HG02973 (cell line): Measurements from ENCODE around the gene EMILIN1.
A peak's percentile ranks its signal among the peaks of the same experiment; 100 is the strongest.
"Not testable (repeated sequence)": the region's sequence is repeated elsewhere in the genome, so short reads cannot be mapped to it uniquely, and the experiment has no call there.

ENCODE experiments used
- ATAC-seq: cut with Tn5 transposase; IDR thresholded peaks from one replicate; pipeline ENCODE4 v1.9.1; 2021; ENCODE audit warnings: moderate library complexity; ENCODE audit not compliant: unreplicated experiment

The EMILIN1 gene

DNA sequence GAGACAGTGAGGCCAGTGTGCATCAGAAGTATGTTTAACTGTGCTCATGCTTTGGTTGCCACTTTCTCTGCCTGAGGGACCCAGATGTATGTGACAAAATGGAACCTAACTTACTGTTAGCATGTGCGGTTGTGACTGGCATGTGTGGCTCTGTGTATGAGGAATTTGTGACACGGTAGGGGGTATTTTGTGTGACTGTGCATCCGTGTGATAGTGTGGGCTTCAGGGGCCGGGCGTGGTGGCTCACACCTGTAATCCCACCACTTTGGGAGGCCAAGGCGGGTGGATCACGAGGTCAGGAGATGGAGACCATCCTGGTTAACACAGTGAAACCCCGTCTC is 40.9 kb downstream of the EMILIN1 start:
- ATAC-seq, result not testable (repeated sequence)

DNA sequence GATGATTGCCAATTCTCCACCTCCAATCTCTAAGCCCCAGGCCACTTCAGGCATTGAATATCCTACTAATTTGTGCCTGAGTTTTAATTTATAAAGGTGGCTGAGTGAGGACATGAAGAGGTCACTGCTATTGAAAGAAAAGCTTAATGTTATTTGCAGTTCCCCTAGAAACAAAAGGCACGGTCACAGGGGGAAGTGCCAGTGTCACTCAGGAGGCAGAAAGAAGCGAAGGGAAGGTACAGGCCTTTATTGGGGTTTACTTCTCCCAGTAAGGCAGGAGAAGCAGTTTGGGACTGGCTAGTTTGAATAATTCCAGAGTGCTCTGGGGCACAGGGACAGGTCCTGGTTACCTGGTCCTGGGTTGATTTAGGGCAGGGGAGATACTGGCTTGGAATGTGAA is 43.5 kb downstream of the EMILIN1 start:
- no peak for ATAC-seq

DNA sequence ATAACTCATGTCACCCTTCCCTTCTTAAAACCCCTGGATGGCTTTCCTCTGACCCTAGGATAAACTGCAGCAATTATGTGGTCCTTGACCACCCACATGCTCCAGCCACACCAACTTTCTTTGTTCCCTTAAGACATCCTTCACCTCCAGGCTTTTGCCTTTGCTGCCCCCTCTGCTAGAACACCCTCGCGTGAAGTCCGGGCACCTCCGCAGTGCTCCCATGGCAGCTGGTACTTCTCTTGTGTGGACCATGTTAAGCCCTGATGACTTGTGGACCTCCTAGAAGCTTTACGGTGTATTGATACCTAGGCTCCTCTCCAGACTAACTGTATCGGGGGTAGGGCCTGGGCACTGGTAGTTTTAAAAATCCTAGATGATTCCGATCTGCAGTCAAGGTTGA is 44.4 kb downstream of the EMILIN1 start:
- no peak for ATAC-seq

- ATAC-seq, result no peak
Measured at GRCh38 chr2:27123302-27124150, 45.1 kb downstream of the EMILIN1 start, which contains the start of gene ABHD1. ABHD1 (plus strand) TSS chr2:27123815; CDS start chr2:27123949, 134 bp downstream.

GRCh38 chr2:27125104-27125503 is 46.7 kb downstream of the EMILIN1 start:
- ATAC-seq, result no peak

DNA sequence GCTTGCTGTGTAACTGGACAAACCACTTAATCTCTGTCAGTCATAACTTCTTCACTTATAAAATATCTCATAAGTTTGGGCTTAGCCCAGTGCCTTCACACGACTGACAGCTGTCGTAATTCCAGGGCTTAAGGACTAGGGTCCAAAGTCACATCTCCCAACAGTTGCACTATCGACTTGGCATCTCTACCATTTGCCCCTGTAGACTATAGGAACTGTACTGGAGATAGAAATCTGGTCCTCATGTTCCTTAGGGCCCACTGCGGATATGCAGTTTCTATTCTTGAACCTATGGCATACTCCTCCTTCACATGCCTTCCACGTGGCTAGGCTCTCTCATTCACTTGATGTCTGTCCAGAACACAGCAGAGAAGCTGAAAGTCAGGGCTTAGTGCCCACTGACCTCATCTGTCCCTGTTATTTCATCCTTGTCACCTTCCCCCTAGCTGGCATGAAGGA is 47.9 kb downstream of the EMILIN1 start:
- no peak for ATAC-seq

- no peak for ATAC-seq
Measured at GRCh38 chr2:27127883-27128667, 49.7 kb downstream of the EMILIN1 start.

DNA sequence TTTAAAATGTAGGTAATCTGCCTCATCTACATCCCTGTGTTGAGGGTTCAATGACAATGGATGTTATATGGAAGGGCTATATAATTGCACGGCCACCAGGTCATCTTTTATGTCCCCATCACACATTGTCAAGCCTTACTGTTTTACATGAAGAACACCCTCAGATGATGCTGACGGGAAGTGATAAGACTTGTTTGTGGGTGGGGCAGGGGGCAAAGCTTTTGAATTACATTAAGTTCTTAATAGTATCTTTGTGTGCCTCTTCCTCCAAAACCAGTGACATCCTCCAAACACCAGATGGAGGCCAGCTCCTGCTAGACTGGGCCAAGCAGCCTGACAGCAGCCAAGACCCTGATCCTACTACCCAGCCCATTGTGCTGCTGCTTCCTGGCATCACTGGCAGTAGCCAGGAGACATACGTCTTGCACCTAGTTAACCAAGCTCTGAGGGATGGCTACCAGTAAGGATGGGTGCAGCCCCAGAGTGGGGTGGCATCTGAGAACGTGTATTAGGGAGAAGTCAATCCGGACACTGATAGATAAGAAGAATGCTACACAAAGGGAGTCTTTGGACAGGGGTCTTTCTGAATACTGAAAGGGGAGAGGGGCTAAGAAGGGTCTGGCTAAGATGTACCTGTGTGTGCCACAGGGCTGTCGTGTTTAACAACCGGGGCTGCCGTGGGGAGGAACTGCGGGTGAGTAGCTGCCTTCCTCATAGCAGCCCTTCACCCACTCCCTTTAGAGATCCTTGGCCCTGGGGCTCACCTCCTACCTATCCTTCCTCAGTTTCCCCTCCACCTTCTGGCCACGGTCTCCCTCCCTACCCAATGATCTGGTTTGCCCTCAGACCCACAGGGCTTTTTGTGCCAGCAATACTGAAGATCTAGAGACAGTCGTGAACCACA is 50.5 kb downstream of the EMILIN1 start:
- ATAC-seq, result no peak

- no peak for ATAC-seq
Measured at GRCh38 chr2:27130396-27130795, 52.0 kb downstream of the EMILIN1 start.

DNA sequence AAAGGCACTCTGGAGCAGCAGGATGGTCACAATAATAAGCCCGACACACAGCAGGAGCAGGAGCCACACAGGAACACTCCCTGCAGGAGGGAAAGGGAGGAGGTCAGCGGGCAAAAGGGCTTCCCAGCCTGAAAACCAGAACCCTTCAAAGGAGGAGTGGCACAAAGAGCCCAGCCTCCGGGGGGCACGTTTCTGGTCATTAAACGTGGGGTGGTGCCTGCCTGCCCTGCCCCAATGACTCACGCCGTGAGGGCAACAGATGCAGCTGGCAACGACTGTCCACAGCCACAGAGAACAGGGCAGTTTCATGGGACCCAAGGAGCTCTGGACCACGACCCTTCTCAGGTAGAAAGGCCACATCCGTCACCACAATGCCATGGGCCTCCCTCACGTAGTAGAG is 53.0 kb downstream of the EMILIN1 start:
- no peak for ATAC-seq

- no peak for ATAC-seq
Measured at GRCh38 chr2:27133195-27133875, 54.9 kb downstream of the EMILIN1 start.

DNA sequence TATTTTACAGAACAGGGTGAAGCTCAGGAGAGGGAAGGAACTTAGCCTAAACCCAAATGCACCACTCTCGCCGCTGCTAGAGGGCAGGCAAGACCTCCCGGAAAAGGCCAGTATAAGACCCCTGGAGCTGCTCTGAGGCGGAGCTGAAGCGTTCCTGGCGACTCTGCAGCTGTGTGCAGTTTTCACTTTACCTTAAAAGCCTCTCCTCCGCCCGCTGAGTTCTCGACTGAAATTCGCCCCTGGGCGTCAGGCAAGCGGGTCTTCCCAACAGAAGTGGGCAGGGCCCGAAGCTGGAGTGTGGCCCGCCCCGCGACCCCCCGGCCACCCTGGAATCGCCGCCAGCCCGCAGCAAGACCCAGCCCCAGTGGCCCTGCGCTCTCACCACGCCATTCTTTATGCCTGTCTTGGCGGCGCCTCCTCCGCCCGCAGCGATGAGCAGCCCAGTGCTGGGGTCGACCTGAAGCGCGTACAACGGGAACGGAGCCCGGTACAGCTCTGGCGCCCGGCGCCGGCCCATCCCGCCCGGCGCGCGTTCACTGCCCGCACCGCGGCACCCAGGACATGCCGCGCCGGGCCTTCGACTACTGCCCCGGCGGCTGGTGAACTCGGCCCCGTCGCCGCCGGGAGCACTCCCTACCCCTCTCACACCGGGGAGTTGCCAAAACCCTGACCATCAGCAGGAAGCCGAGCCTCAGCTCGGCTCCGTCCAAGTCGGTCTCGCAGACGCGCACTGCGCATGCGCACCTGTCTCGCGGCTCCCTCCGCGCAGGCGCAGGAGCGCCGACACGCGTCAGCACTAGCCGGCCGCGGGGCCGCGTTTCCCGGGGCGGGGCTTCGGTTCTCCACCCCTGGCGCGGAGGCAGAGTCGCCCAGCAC is 55.7 kb downstream of the EMILIN1 start, which contains the start of gene PREB:
Gene PREB (minus strand): TSS at position 732 of the 876 bp plus-strand sequence. CDS start 215 bp downstream, at position 517.
- ATAC-seq, result peak; percentile 74

DNA sequence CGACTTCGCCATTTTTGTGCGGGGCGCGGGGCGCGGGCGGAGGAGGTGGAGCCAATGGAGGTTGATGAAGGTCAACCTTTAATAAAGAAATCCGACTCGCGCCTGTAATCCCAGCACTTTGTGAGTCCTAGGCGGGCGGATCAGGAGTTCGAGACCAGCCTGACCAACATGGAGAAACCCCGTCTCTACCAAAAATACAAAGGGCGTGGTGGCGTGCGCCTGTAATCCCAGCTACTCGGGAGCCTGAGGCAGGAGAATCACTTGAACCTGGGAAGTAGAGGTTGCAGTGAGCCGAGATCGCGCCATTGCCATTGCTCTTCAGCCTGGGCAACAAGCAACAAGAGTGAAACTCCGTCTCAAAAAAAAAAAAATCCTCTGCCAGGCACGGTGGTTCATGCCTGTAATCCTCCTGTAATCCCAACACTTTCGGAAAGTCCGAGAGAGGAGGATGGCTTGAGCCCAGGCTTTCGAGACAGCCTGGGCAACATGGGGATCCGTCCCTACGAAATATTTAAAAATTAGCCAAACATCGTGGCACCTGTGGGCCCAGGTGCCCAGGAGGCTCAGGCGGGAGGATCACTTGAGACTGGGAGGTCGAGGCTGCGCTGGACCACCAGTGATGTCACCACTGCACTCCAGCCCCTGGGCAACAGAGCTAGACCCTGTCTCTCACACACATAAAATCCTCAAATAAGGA is 56.5 kb downstream of the EMILIN1 start:
- ATAC-seq, result no peak

GRCh38 chr2:27135478-27135955 is 57.1 kb downstream of the EMILIN1 start:
- no peak for ATAC-seq
